GM23338 (cell line): ENCODE data around the gene TRIP10. TPM values are rescaled to one million over a fixed set of nuclear protein-coding genes. Genes with fewer than 3 reads are reported as not detected.
A peak's percentile ranks its signal among the peaks of the same experiment; 100 is the strongest.

Experiments
- ATAC-seq: fragments of 200-7000 bp; cut with Tn5 transposase; 3 replicates; pipeline ENCODE4 v1.9.1; 2020
- DNase-seq: peaks from one replicate; pipeline ENCODE4 v3.0.0-alpha.2; 2015; ENCODE audit warnings: low spot score
- H2AFZ ChIP-seq: fragments of 200-600 bp; sonication (generic); 2 replicates; pipeline ENCODE4 v1.8.0; 2016; ENCODE audit warnings: antibody characterized with exemption, mild to moderate bottlenecking, moderate library complexity
- H3F3A ChIP-seq: fragments of 200-600 bp; sonication (generic); replicated peaks from 2 replicates; pipeline ENCODE4 v1.8.0; 2017; ENCODE audit warnings: antibody characterized with exemption, mixed run types, low read depth
- H3K27ac ChIP-seq: fragments of 200-600 bp; sonication (generic); 2 replicates; pipeline ENCODE4 v1.6.1; 2016; ENCODE audit warnings: low read depth
- H3K27me3 ChIP-seq: fragments of 200-600 bp; sonication (generic); 2 replicates; pipeline ENCODE4 v1.8.0; 2016; ENCODE audit warnings: mild to moderate bottlenecking, mixed run types, moderate library complexity; ENCODE audit not compliant: insufficient read depth
- H3K36me3 ChIP-seq: fragments of 200-600 bp; sonication (generic); 2 replicates; pipeline ENCODE4 v1.8.0; 2016; ENCODE audit warnings: mild to moderate bottlenecking; ENCODE audit not compliant: insufficient read depth
- H3K4me1 ChIP-seq: fragments of 200-600 bp; sonication (generic); 2 replicates; pipeline ENCODE4 v1.8.0; 2016; ENCODE audit warnings: mild to moderate bottlenecking, moderate library complexity; ENCODE audit not compliant: insufficient read depth
- H3K4me2 ChIP-seq: fragments of 200-600 bp; sonication (generic); 2 replicates; pipeline ENCODE4 v1.7.1; 2017; ENCODE audit warnings: mixed run types
- H3K4me3 ChIP-seq: fragments of 200-600 bp; sonication (generic); 2 replicates; pipeline ENCODE4 v1.6.1; 2016; ENCODE audit warnings: mixed run types
- H3K79me2 ChIP-seq: fragments of 200-600 bp; sonication (generic); replicated peaks from 2 replicates; pipeline ENCODE4 v1.8.0; 2017; ENCODE audit warnings: mild to moderate bottlenecking; ENCODE audit not compliant: insufficient read depth
- H3K9me2 ChIP-seq: fragments of 200-600 bp; sonication (generic); 2 replicates; pipeline ENCODE4 v1.8.0; 2017; ENCODE audit not compliant: insufficient read depth
- H4K20me1 ChIP-seq: fragments of 200-600 bp; sonication (generic); replicated peaks from 2 replicates; pipeline ENCODE4 v1.8.0; 2017; ENCODE audit warnings: mild to moderate bottlenecking; ENCODE audit not compliant: insufficient read depth
- H3K27ac Mint-ChIP-seq: 2 replicates; pipeline ENCODE4 v1.8.0; 2020; ENCODE audit warnings: inconsistent platforms, mild to moderate bottlenecking, moderate library complexity, mixed read lengths
- H3K27me3 Mint-ChIP-seq: 3 replicates; pipeline ENCODE4 v1.8.0; 2022; ENCODE audit warnings: low read depth, mild to moderate bottlenecking, moderate library complexity, mixed read lengths, inconsistent platforms; ENCODE audit not compliant: insufficient read depth, poor library complexity
- H3K36me3 Mint-ChIP-seq: 3 replicates; pipeline ENCODE4 v1.8.0; 2021; ENCODE audit warnings: low read depth, mild to moderate bottlenecking, inconsistent platforms, moderate library complexity, mixed read lengths
- H3K4me1 Mint-ChIP-seq: 3 replicates; pipeline ENCODE4 v1.8.0; 2020; ENCODE audit warnings: mild to moderate bottlenecking, inconsistent platforms, mixed read lengths
- H3K4me3 Mint-ChIP-seq: 3 replicates; pipeline ENCODE4 v1.8.0; 2021; ENCODE audit warnings: moderate library complexity, mild to moderate bottlenecking, inconsistent platforms, mixed read lengths
- H3K9me3 Mint-ChIP-seq: 3 replicates; pipeline ENCODE4 v1.8.0; 2020; ENCODE audit warnings: moderate library complexity, mild to moderate bottlenecking, inconsistent platforms, mixed read lengths
- ETS1 ChIP-seq: IDR thresholded peaks from 2 replicates; pipeline ENCODE4 v1.6.1; 2016; ENCODE audit warnings: antibody characterized with exemption
- EZH2 ChIP-seq: fragments of 200-600 bp; sonication (generic); IDR thresholded peaks from one replicate; pipeline ENCODE4 v1.8.0; 2017; ENCODE audit warnings: antibody characterized with exemption, mild to moderate bottlenecking, low read depth; ENCODE audit not compliant: unreplicated experiment
- NANOG ChIP-seq: IDR thresholded peaks from 2 replicates; pipeline ENCODE4 v1.6.1; 2016; ENCODE audit warnings: antibody characterized with exemption, borderline replicate concordance
- POLR2AphosphoS5 ChIP-seq: IDR thresholded peaks from 2 replicates; pipeline ENCODE4 v1.6.1; 2016; ENCODE audit warnings: antibody characterized with exemption, low read depth
- ZNF114 ChIP-seq: fragments of 250-450 bp; sonication (Bioruptor Pico); IDR thresholded peaks from 2 replicates; pipeline ENCODE4 v1.5.0; 2020; ENCODE audit warnings: mild to moderate bottlenecking, moderate library complexity
- ZNF462 ChIP-seq: fragments of 250-450 bp; sonication (Bioruptor Pico); IDR thresholded peaks from 2 replicates; pipeline ENCODE4 v1.5.0; 2020; ENCODE audit warnings: mild to moderate bottlenecking, moderate library complexity
- polyA plus RNA-seq: library from polyadenylated mRNA; unstranded; fragments of >200 nt; fragmentation: Nextera tagmentation; extraction: Ambion mirVana; gene quantifications from 2 replicates; pipeline ENCODE4 v1.2.1, GENCODE V29; 2016
- total RNA-seq: library from RNA; depleted of rRNA; stranded (reverse); fragments of >200 nt; shearing (Covaris generic); gene quantifications from 2 replicates; pipeline ENCODE4 v1.2.3, GENCODE V29; 2014

The TRIP10 gene
- total and polyA plus RNA-seq, 2 experiments from 2014 or later = 56.8 to 68.5 TPM

- ATAC-seq (no peak), DNase-seq (no peak)
- Mint-ChIP-seq H3K27ac (no peak overlapping the region), H3K9me3 (no peaks in the 10 kb centered on the region; the same call in 2 of the 3 replicates), H3K27me3 (peaks cover 17% of the 10 kb centered on the region), H3K4me3 (no peak overlapping the region), H3K4me1 (peaks cover 35% of the 10 kb centered on the region), H3K36me3 (peaks cover 10% of the 10 kb centered on the region; the same call in 2 of the 3 replicates)
- H3K36me3 ChIP-seq = no peaks in the 10 kb centered on the region
- no peaks in the 10 kb centered on the region for H3K27me3 ChIP-seq
- 0 out of 2 replicates have a peak, but pooled peaks cover 7% of the 10 kb centered on the region for H3F3A ChIP-seq
- peaks cover 34% of the 10 kb centered on the region for H3K4me1 ChIP-seq
- no peak overlapping the region for H3K4me2 ChIP-seq
- no peak overlapping the region for H2AFZ ChIP-seq
- peaks cover 12% of the 10 kb centered on the region for H3K79me2 ChIP-seq
- H3K27ac ChIP-seq = no peak overlapping the region
- H3K9me2 ChIP-seq = no peaks in the 10 kb centered on the region
- TF ChIP-seq ZNF462 (CRISPR knock-in tag) = no peak
- no peak for TF ChIP-seq ZNF114 (CRISPR knock-in tag)
- TF ChIP-seq NANOG = no peak
- H3K4me3 ChIP-seq = no peak overlapping the region
- 0 out of 2 replicates have a peak, but pooled peaks cover 2% of the 10 kb centered on the region for H4K20me1 ChIP-seq
Measured at GRCh38 chr19:6734096-6734696, 5.3 kb upstream of the TRIP10 start.

GRCh38 chr19:6735181-6735911 lies 4.1 kb upstream of the TRIP10 start:
- ATAC-seq (no peak), DNase-seq (no peak)
- no peaks in the 10 kb centered on the region for H3K36me3 ChIP-seq
- peaks cover 12% of the 10 kb centered on the region for H3K79me2 ChIP-seq
- Mint-ChIP-seq H3K4me3 (peak overlapping the region; percentile 95), H3K27ac (peak overlapping the region; percentile 75), H3K36me3 (peaks cover 10% of the 10 kb centered on the region; the same call in 2 of the 3 replicates), H3K27me3 (peaks cover 15% of the 10 kb centered on the region), H3K4me1 (peaks cover 36% of the 10 kb centered on the region), H3K9me3 (no peaks in the 10 kb centered on the region; the same call in 2 of the 3 replicates)
- H3K27me3 ChIP-seq = no peaks in the 10 kb centered on the region
- 0 out of 2 replicates have a peak, but pooled peaks cover 9% of the 10 kb centered on the region for H3F3A ChIP-seq
- H3K4me2 ChIP-seq = peak overlapping the region; percentile 95
- no peaks in the 10 kb centered on the region for H4K20me1 ChIP-seq
- H3K27ac ChIP-seq = peak overlapping the region; percentile 39; the same call in 1 of the 2 replicates
- peak overlapping the region; percentile 94 for H3K4me3 ChIP-seq
- no peaks in the 10 kb centered on the region for H3K9me2 ChIP-seq
- no peak overlapping the region for H2AFZ ChIP-seq
- H3K4me1 ChIP-seq = peaks cover 29% of the 10 kb centered on the region
- TF ChIP-seq ZNF114 (CRISPR knock-in tag) (no peak), ETS1 (no peak), POLR2AphosphoS5 (no peak), EZH2 (no peak)
